Right cardiac atrium (tissue), 5 donors: Measurements from ENCODE around the gene MEGF6. TPM values are rescaled to one million over a fixed set of nuclear protein-coding genes. Genes with fewer than 3 reads are reported as not detected.
A peak's percentile ranks its signal among the peaks of the same experiment; 100 is the strongest.

Experiments
- ATAC-seq, 2 donors: fragments of 200-7000 bp; cut with Tn5 transposase; one replicate each; pipeline versions ENCODE4 v1.8.0 to v1.9.1; 2020; ENCODE audit warnings: moderate library complexity in 2 of 2, mild to moderate bottlenecking in 1 of 2
- DNase-seq, 3 donors: peaks; one replicate each; pipeline ENCODE4 v3.0.0-alpha.2; 2020
- H3K27ac ChIP-seq: one replicate; pipeline ENCODE4 v1.5.1; 2013; ENCODE audit warnings: mild to moderate bottlenecking, low read length, control low read depth, moderate library complexity
- H3K27me3 ChIP-seq: one replicate; pipeline ENCODE4 v1.6.1; 2013; ENCODE audit not compliant: control insufficient read depth, insufficient read depth
- H3K4me1 ChIP-seq: one replicate; pipeline ENCODE4 v1.6.1; 2013; ENCODE audit warnings: low read length; ENCODE audit not compliant: control insufficient read depth, insufficient read depth
- H3K4me3 ChIP-seq: one replicate; pipeline ENCODE4 v1.5.1; 2013; ENCODE audit warnings: low read length, control low read depth
- H3K9me3 ChIP-seq: one replicate; pipeline ENCODE4 v1.6.1; 2013; ENCODE audit warnings: low read length; ENCODE audit not compliant: control insufficient read depth
- WGBS: extraction: QIAGEN DNeasy Blood & Tissue Kit; methylation state at CpG from one replicate; pipeline ENCODE4 v1.1.7; 2013; 5-methylcytosine and 5-hydroxymethylcytosine counted together
- intact Hi-C, 4 donors: fragments of 100-400 bp; cut with DNase I; formaldehyde crosslinking; loops; one replicate each; pipeline versions ENCODE4 v1.11.0 to v1.14.0; 2022 to 2023
- polyA plus RNA-seq: library from polyadenylated mRNA; stranded (reverse); fragments of 200-250 nt; gene quantifications from one replicate; pipeline ENCODE4 v1.2.3, GENCODE V29; 2013
- total RNA-seq, 4 donors: library from RNA; stranded (reverse); fragmentation: NEBNext Ultra II Directional; extraction: Animal tissue kit (Norgen Biotek cat#: 25700); gene quantifications; one replicate each; pipeline ENCODE4 v1.2.1, GENCODE V29; 2021
- donor health status: healthy with polysubstance abuse.
- donor health status: DM: no; HTN: yes; CAD: no.
- donor health status: DM: no; HTN: no; CAD: no.
- donor health status: DM: no; HTN: yes; CAD: no; lungs with severe emphysema.
- donor health status: DM: yes; HTN: yes; CAD: no.

The MEGF6 gene
- total and polyA plus RNA-seq, 5 donors, result 7.0 to 18.7 (median 11.0) TPM

DNA sequence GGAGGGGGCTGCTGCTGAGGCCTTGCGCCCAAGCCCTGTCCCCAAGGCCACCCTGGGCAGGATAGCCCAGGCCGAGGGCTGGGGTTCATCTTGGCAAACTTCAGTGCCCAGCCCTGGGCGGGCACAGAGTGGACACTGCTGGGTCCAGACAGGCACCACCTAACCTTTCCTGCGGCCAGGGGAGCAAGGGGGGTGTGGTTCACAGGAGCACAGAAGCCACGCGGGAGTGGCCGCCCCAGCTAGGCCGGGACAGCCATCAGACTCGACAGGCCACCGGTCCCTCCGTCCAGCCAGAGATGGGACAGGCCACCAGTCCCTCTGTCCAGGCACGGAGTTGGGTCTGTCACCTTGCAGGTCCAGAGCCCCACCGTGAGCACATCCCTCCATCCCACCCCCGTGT lies 127.9 kb downstream of the MEGF6 start:
- intact Hi-C loops, result no loop called here
- DNase-seq, result no peak
- no peaks in the 10 kb centered on the region for H3K9me3 ChIP-seq
- no peaks in the 10 kb centered on the region for H3K4me1 ChIP-seq
- 73% methylated on average over 14 of the region's 14 CpGs for WGBS
- no peaks in the 10 kb centered on the region for H3K27me3 ChIP-seq
- H3K4me3 ChIP-seq, result no peak overlapping the region
- ATAC-seq, result peak in 1 of 2 donors; percentile 16
- H3K27ac ChIP-seq, result no peak overlapping the region

DNA sequence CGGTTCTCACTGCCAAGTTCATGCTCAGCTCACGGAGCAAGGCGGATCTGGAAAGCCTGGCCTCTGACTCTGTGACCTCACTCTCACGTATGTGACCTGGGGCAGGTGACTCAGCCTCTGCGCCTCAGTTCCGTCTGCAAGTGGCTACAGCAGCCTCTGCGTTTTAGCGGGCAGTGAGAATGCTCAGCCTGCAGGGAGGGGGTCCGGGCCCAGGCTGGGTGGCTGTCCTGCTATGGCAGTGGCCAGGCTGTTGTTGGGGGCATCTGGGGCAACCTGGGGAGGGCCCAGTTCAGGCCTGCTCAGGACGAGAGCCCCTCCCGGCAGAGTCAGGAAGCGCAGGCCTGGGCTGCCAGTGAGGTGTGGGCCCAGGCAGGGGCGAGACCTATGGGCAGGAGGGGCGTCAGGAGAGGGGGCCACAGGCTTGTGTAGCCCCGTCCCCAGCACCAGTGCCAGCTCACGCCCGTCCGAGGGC lies 128.9 kb downstream of the MEGF6 start:
- intact Hi-C loops, result no loop called here
- Histone ChIP-seq H3K4me1 (no peaks in the 10 kb centered on the region), H3K27me3 (no peaks in the 10 kb centered on the region), H3K9me3 (no peaks in the 10 kb centered on the region), H3K27ac (no peak overlapping the region), H3K4me3 (no peak overlapping the region)
- ATAC-seq (peak in 1 of 2 donors; percentile 15), DNase-seq (no peak)
- WGBS, result 59% methylated on average over 18 of the region's 18 CpGs

DNA sequence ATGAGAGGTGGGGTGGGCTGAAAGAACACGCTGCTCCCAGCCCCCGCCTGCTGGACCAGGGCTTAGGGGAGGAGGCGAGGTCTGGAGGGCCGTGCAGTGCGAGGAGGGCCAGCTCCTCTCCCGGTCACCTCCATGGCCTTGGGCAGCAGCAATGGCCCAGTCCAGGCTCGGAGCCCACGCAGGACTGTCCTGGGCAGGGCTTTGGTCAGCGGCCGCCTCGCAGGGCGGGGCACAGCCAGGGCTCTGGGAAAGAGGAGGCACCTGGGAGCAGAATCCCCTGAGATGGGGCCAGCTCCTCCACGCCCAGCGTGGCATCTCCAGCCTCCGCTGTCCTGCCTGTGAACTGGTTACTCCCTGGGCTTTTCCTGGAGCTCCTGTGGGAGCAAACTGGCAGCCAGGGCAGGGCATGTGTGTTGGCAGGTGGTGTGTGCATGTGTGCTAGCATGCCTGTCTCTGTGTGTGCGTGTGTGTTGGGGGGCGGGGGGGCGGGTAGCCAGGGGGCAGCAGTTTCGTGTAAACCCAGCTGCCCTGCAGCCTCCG lies 129.4 kb downstream of the MEGF6 start:
- intact Hi-C loops, result no loop called here
- WGBS, result 65% methylated on average over 20 of the region's 20 CpGs
- H3K27ac ChIP-seq, result no peak overlapping the region
- no peak for ATAC-seq
- H3K4me3 ChIP-seq, result no peak overlapping the region
- no peak for DNase-seq
- no peaks in the 10 kb centered on the region for H3K9me3 ChIP-seq
- H3K27me3 ChIP-seq, result no peaks in the 10 kb centered on the region
- no peaks in the 10 kb centered on the region for H3K4me1 ChIP-seq

DNA sequence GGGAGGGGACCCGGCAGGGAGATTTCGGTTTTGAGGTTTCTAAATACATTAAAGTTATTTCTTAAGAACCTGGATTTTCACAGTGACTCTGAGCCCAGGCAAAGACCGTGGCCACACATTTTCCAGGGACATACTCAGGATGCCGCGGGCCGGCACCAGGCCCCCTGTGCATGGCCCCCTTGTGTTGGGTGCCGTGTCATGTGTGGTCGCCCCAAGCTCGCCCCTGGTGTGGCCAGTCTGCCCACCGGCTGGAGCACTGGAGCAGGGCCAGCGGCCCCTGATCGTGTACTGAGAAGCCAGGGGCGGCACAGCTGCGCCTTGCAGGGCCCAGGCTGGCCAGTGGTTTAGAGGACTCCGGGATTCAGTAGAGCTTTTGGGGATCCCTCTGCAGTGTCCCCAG lies 130.3 kb downstream of the MEGF6 start:
- H3K27me3 ChIP-seq, result no peaks in the 10 kb centered on the region
- ATAC-seq (no peak), DNase-seq (no peak)
- no peaks in the 10 kb centered on the region for H3K9me3 ChIP-seq
- H3K4me1 ChIP-seq, result no peaks in the 10 kb centered on the region
- intact Hi-C loops, result no loop called here
- no peak overlapping the region for H3K4me3 ChIP-seq
- 62% methylated on average over 15 of the region's 15 CpGs for WGBS
- H3K27ac ChIP-seq, result no peak overlapping the region

- Histone ChIP-seq H3K9me3 (no peaks in the 10 kb centered on the region), H3K27ac (no peak overlapping the region), H3K4me1 (no peaks in the 10 kb centered on the region), H3K4me3 (no peak overlapping the region), H3K27me3 (no peaks in the 10 kb centered on the region)
- 77% methylated on average over 21 of the region's 21 CpGs for WGBS
- DNase-seq (no peak), ATAC-seq (no peak)
- intact Hi-C loops, result no loop called here
These were observed 131.0 kb downstream of the MEGF6 start for GRCh38 chr1:3480369-3480719.

DNA sequence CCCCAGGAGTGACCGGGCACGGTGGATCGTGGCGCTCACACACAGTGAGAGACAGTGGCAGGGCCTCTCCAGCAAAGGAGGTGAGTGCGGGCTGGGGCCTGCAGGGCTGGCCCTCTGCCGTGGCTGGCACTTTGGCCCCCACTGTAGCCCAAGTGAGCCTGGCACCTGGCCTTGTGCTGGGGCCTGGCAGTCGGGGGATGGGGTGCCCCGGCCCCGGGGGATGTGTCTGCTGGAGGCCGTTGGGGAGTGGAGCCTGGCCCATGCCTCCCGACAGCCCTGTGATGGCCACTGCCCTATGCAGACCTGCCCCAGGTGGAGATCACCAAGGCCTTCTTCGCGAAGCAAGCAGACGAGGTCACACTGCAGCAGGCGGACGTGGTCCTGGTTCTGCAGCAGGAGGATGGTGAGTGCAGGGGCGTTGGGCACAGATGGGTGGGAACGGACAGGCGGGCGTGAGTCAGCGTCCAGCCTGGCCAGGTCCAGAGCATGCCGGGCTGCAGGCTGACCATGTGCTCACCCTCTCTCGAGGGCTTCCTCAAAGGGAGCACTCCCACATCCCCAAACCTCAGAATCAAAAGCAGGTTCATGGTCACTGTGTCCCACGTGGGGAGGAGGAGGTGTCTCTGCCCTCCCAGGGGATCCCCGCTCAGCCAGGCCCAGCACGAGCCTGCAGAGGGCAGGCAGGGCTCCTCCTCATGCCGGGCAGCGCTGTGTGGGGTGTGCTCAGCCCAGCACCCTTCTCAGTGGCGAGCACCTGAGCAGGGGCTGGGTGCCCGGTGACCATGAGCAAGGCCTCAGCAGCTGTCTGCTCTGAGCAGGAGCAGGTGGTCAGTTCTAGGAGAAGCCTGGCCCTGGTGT lies 131.6 kb downstream of the MEGF6 start:
- intact Hi-C loops, result no loop called here
- DNase-seq (no peak), ATAC-seq (no peak)
- Histone ChIP-seq H3K9me3 (no peaks in the 10 kb centered on the region), H3K27ac (no peak overlapping the region), H3K4me3 (no peak overlapping the region), H3K27me3 (no peaks in the 10 kb centered on the region), H3K4me1 (no peaks in the 10 kb centered on the region)
- WGBS, result 72% methylated on average over 30 of the region's 30 CpGs

GRCh38 chr1:3478187-3478586 lies 133.1 kb downstream of the MEGF6 start:
- intact Hi-C loops, result no loop called here

DNA sequence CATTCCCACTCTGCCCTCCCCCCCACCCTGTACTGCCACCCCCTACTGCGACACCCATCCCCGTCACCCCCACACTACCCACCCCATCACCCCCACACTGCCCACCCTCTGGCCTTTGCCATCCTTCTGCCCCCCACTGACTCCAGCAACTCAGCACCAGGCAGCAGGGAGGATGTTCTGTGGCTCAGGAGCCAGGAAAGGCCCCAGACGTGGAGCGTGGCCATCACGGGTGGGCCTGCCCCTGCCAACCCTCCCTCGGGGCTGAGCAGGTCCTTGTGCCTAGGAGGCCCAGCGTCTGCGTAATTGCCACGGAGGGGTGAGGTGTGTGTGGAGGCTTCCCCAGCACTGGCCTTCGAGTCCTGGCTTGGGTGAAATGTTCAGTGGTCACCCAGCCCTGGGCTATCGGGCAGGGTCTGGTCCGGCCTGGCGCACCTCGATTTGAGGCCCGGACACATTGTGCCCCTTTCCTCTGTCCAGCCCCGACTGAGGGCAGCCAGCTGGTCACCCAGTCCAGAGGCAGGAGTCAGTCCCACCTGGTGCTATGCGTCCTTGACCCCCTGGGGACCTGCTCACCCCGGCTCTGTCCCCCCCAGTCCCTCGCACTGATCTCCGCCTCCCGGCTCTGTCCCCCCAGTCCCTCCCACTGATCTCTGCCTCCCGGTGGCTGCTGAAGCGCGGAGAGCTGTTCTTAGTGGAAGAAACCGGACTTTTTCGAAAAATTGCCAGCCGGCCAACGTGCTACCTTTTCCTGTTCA lies 133.9 kb downstream of the MEGF6 start:
- 65% methylated on average over 28 of the region's 28 CpGs for WGBS
- intact Hi-C loops, result no loop called here
- no peak for ATAC-seq

More at GRCh38 chr1:3478187-3478586, 133.1 kb downstream of the MEGF6 start:
- 70% methylated on average over 24 of the region's 24 CpGs for WGBS
- no peak overlapping the region for H3K27ac ChIP-seq
- H3K4me3 ChIP-seq, result no peak overlapping the region
- H3K27me3 ChIP-seq, result no peaks in the 10 kb centered on the region
- no peaks in the 10 kb centered on the region for H3K9me3 ChIP-seq
- DNase-seq (no peak), ATAC-seq (no peak)
- H3K4me1 ChIP-seq, result no peaks in the 10 kb centered on the region

GRCh38 chr1:3476666-3477065 lies 134.6 kb downstream of the MEGF6 start:
- WGBS, result 89% methylated on average over 16 of the region's 16 CpGs
- no peaks in the 10 kb centered on the region for H3K9me3 ChIP-seq
- H3K27ac ChIP-seq, result no peak overlapping the region
- no peak for DNase-seq
- no peaks in the 10 kb centered on the region for H3K27me3 ChIP-seq
- H3K4me1 ChIP-seq, result no peaks in the 10 kb centered on the region
- H3K4me3 ChIP-seq, result no peak overlapping the region
- intact Hi-C loops, result no loop called here
- ATAC-seq, result no peak

More for the DNA sequence above, 133.9 kb downstream of the MEGF6 start:
- H3K4me1 ChIP-seq, result no peaks in the 10 kb centered on the region
- no peak overlapping the region for H3K27ac ChIP-seq
- H3K4me3 ChIP-seq, result no peak overlapping the region
- no peak for DNase-seq
- no peaks in the 10 kb centered on the region for H3K27me3 ChIP-seq
- H3K9me3 ChIP-seq, result no peaks in the 10 kb centered on the region

- no peak for DNase-seq
- Histone ChIP-seq H3K4me1 (no peaks in the 10 kb centered on the region), H3K9me3 (no peaks in the 10 kb centered on the region), H3K27ac (no peak overlapping the region), H3K4me3 (no peak overlapping the region), H3K27me3 (no peaks in the 10 kb centered on the region)
- intact Hi-C loops, result no loop called here
- WGBS, result 91% methylated on average over 14 of the region's 14 CpGs
- no peak for ATAC-seq
These were observed 135.3 kb downstream of the MEGF6 start for GRCh38 chr1:3475839-3476573.
